Ecto neural progenitor cell (in vitro differentiated cells): Measurements from ENCODE around the gene C1orf141.
"Not testable (repeated sequence)": the region's sequence is repeated elsewhere in the genome, so short reads cannot be mapped to it uniquely, and the experiment has no call there.

Experiments used
- DNase-seq: peaks from one replicate; pipeline ENCODE4 v3.0.0-alpha.2; 2018; ENCODE audit warnings: low spot score

The C1orf141 gene

GRCh38 chr1:67142931-67143330 is 8.2 kb upstream of the C1orf141 start:
- no peak for DNase-seq

- DNase-seq = not testable (repeated sequence)
Observed at GRCh38 chr1:67141832-67142231, 7.1 kb upstream of the C1orf141 start.

GRCh38 chr1:67140460-67140859 is 5.7 kb upstream of the C1orf141 start:
- DNase-seq = no peak

GRCh38 chr1:67138813-67139499 is 4.2 kb upstream of the C1orf141 start:
- no peak for DNase-seq

- DNase-seq = no peak
Observed at GRCh38 chr1:67137307-67137753, 2.6 kb upstream of the C1orf141 start.

- no peak for DNase-seq
Observed at GRCh38 chr1:67135354-67135753, 584 bp upstream of the C1orf141 start.

- no peak for DNase-seq
Observed at GRCh38 chr1:67133177-67133576, 1.6 kb downstream of the C1orf141 start.

- DNase-seq = no peak
Observed at GRCh38 chr1:67130673-67131072, 4.1 kb downstream of the C1orf141 start.

- DNase-seq = no peak
Observed at GRCh38 chr1:67126974-67127373, 7.8 kb downstream of the C1orf141 start.

- no peak for DNase-seq
Observed at GRCh38 chr1:67126111-67126746, 8.5 kb downstream of the C1orf141 start.

GRCh38 chr1:67124455-67124854 is 10.3 kb downstream of the C1orf141 start:
- no peak for DNase-seq

- DNase-seq = no peak
Observed at GRCh38 chr1:67120855-67121619, 13.7 kb downstream of the C1orf141 start.

- no peak for DNase-seq
Observed at GRCh38 chr1:67118646-67119045, 16.1 kb downstream of the C1orf141 start.

- DNase-seq = no peak
Observed at GRCh38 chr1:67118191-67118590, 16.6 kb downstream of the C1orf141 start.

GRCh38 chr1:67114162-67114561 is 20.6 kb downstream of the C1orf141 start:
- no peak for DNase-seq

GRCh38 chr1:67110352-67110751 is 24.4 kb downstream of the C1orf141 start:
- no peak for DNase-seq

- no peak for DNase-seq
Observed at GRCh38 chr1:67105508-67105907, 29.3 kb downstream of the C1orf141 start.

- no peak for DNase-seq
Observed at GRCh38 chr1:67103548-67103947, 31.2 kb downstream of the C1orf141 start.

GRCh38 chr1:67100833-67101232 is 33.9 kb downstream of the C1orf141 start:
- no peak for DNase-seq

GRCh38 chr1:67097305-67097704 is 37.5 kb downstream of the C1orf141 start:
- DNase-seq = no peak

GRCh38 chr1:67094191-67094590 is 40.6 kb downstream of the C1orf141 start:
- no peak for DNase-seq

- DNase-seq = no peak
Observed at GRCh38 chr1:67089685-67090208, 45.0 kb downstream of the C1orf141 start.

- DNase-seq = no peak
Observed at GRCh38 chr1:67088440-67088839, 46.3 kb downstream of the C1orf141 start.
